Measurements from ENCODE around the gene JAML.

JAML gene, protein sequence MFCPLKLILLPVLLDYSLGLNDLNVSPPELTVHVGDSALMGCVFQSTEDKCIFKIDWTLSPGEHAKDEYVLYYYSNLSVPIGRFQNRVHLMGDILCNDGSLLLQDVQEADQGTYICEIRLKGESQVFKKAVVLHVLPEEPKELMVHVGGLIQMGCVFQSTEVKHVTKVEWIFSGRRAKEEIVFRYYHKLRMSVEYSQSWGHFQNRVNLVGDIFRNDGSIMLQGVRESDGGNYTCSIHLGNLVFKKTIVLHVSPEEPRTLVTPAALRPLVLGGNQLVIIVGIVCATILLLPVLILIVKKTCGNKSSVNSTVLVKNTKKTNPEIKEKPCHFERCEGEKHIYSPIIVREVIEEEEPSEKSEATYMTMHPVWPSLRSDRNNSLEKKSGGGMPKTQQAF

GRCh38 chr11:118224511-118225188 is at the start of gene JAML:
Gene JAML, minus strand, starts transcription at chr11:118225011. Its CDS starts 10,145 bp downstream, at chr11:118214866.
- peak; percentile 65 for DNase-seq (ENCODE audit: low spot score)

DNA sequence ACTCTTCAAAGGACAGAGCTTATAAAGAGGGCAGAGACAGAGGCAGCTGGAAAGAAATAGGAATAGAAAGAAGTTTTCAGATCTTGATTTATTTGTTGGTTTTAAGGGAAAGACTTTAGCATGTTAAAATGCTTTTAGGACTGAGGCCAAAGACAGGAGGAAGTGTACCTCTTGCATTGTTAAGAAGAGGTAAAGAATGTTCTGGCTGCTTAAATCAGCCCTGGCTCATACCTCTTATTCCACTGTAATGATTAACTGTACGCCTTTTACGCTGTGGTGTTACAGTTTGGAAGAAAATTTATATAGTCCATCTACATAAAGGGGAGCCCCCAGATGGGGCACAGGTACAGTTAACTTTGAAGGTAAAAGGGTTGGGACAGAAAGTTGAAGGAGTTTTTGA is 49.4 kb upstream of the JAML start:
- DNase-seq (ENCODE audit: low spot score), result no peak

DNA sequence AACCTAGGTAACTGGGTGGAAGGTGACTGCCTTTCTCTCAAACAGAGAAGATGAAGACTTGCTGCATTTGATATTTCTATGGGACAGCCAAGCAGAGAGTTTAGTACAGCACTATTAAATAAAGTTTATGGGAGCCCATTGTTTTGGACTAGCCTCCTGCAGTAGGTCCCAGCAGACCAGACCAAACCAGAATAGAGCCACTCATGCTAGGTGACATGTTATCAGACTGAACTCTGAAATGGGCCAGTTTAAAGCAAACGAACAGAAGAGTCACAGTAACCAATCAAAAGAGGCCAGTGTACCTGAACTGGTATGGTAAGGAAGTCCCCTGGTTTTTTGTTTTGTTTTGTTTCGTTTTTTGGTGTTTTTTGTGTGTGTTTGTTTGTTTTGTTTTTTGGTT is 47.2 kb upstream of the JAML start:
- DNase-seq (ENCODE audit: low spot score), result no peak

- DNase-seq (ENCODE audit: low spot score), result no peak
Measured at GRCh38 chr11:118267486-118267885, 42.7 kb upstream of the JAML start.

- no peak for DNase-seq (ENCODE audit: low spot score)
Measured at GRCh38 chr11:118265954-118266353, 41.1 kb upstream of the JAML start.

DNA sequence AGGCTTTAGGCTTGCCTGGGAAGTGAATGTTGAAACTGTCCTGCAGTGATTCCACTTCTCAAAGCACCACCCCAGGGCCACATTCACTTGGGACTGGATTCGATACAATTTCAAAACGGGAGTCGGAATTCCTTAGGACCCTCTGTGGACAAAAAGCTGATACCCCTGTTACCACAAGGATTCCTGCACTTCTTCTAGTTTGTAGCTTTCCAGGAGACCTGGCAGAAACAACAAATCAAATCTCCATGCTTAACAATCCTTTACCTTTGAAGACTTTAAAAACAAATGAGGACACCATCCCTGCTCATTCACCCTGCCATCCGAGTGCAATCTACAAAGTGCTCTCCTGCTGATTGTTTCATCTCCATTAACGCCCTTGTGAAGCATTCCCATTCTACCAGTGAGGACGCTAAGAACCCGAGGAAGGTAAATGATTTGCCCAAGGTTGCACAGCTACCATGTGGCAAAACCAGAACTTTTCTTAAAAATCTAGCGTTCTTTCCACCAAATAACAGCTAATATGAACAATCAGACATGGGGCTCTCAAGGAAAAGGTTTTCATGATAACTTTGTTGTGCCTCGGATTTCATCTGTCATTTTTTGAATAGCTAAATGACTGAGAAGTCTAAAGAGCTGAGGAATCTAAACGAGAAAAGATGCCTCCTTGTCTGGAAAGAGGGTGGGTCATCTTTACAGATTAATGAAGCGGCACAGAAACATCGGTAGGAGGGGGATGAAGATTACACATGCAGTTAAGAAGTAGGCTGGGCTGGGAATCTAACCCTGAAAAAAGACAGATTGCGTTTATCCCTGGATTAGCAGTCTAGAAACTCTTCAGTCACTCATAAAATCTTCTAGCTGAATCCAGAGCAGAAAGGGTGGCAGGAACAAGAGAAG is 40.0 kb upstream of the JAML start:
- no peak for DNase-seq (ENCODE audit: low spot score)

DNA sequence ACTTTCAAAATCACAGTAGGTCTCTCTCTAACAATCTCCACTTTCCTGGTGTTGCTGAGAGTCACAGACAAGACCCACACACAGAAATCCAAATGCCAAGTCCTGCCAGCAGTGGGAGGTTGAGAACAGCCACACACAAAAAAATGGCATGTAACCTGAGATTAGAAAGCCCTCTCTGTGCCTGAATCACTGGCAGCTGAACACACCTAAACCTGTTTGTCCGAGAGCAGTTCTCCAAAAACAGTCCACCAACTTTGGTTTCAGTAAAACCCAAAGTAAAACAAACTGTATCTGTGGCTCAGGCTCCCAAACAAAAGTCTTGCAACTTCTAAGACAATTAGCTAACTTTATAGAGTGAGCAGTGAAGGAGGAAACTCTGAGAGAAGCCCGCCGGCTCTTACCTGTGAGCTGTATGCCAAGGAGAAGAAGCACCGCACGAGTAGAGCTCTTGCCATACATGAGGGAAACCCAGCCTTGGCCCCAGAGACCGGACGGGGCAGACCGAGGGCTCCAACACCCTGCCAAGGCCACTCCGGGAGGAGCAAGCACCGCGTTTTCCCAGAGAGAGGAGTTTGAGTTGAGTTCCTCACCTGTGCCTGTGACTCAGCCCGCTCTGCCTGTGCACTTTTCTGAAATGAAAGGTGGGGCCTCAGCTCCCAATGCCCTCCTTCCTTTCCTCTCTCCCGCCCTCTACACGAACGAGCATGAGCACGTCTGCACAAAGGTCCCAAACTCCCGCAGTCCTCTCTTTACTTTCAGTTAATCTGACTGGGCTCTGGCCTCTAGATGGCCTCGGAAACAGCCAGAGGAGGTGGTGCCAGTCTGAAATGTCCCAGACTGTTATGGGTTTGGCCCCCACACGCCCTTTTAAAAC is 39.1 kb upstream of the JAML start, which contains the start of gene MPZL2:
Gene MPZL2 (minus strand): TSS at position 603 of the 874 bp plus-strand sequence. CDS start 144 bp downstream, at position 459.
- DNase-seq (ENCODE audit: low spot score), result no peak

DNA sequence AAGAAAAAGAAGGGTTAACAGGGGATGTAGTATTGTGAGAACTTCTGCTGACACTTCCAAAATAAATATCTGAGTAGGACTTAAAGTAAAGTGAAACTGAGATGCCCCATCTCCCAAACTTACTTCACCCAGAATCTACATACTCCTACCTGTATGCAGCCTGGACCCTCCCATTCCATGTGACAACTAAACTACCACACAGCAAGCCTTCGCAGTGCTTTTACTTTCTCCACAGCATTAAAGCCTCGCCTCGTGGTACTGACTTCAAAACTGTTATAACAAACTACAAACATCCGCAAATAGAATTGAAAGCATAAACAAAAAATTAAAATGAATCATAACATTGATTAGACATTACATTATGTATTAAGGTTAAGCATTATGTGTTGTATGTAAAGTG is 38.3 kb upstream of the JAML start:
- no peak for DNase-seq (ENCODE audit: low spot score)

GRCh38 chr11:118260353-118260752 is 35.5 kb upstream of the JAML start:
- peak; percentile 33 for DNase-seq (ENCODE audit: low spot score)

- DNase-seq (ENCODE audit: low spot score), result no peak
Measured at GRCh38 chr11:118259138-118259537, 34.3 kb upstream of the JAML start.

DNA sequence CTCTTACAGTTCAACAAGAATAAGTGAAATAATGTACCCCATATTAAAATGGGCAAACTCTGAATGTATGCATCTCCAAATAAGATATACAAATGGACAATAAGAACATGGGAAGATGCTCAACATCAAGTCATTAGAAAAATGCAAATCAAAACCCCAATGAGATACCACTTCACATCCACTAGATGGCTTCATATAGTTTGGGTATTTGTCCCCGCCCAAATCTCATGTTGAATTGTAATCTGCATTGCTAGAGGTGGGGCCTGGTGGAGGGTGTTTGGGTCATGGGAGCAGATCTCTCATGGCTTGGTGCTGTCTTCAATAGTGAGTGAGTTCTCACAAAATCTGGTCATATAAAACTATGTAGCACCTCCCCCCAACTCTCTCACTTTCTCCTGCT is 33.6 kb upstream of the JAML start:
- no peak for DNase-seq (ENCODE audit: low spot score)

GRCh38 chr11:118252688-118253087 is 27.9 kb upstream of the JAML start:
- no peak for DNase-seq (ENCODE audit: low spot score)

- DNase-seq (ENCODE audit: low spot score), result peak; percentile 89
Measured at GRCh38 chr11:118251858-118252652, 27.2 kb upstream of the JAML start, which contains the start of gene MPZL3. Gene MPZL3, minus strand, starts transcription at chr11:118252365. Its CDS starts 71 bp downstream, at chr11:118252294.

- peak; percentile 43 for DNase-seq (ENCODE audit: low spot score)
Measured at GRCh38 chr11:118247041-118247440, 22.2 kb upstream of the JAML start.

DNA sequence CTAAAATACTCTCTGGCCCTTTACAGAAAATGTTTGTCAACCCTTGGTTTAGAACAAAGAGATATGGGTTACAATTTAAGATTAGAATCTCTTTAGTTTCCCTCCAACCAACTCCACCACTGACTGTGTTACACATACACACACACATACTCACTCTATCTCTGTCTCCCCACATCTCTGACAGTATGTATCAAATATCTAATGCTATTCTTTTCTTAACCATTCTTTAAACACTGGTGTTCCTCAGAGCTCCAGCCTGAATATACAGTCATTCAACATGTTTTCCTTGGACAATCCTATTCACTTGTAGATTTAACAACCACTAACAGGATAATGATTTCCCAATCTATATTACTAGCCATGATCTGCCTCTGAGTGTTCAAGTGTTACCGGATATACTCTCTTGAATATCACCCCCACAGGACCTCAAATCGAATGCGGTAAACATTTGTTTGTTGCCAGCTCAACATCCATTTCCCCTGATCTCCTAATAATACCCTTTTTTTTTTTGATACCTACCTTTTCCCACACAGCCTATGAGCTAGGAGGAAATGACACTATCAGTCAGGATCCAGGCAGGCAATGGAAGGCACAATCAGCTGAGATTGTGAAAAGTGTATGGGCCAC is 21.2 kb upstream of the JAML start:
- DNase-seq (ENCODE audit: low spot score), result no peak

DNA sequence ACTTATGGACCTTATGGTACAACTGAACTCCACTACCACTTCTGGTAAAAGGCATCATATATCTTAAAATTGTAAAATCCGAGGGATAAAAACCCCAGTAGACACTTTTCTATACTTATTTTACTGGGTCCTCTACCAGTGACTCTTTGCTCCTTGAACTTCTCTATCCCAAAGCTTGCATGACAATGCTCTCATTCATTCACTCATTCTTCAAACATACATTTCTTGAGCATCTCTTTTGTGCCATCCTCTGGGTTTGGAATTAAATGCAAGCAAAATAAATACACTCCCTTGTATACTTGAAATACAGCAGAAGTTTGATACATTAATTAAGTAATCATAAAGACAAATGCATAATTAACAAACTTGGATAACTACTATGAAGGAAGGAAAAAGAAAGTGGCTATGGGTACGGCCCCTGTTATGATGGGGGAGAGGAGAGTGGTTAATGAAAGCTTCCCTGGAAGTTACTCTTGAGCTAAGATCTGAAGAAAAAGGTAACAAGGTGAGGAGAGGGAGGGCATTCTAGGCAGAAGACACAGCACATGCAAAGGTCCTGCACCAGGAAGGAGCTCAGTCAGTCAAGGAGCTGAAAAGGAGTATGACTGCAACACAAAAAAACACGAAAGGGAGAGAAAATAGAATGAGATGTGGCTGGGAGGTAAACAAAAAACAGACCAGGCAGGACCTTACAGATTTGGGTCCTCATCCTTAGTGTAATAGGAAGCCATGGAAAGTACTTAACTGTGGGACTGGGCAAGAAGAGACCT is 19.4 kb upstream of the JAML start:
- DNase-seq (ENCODE audit: low spot score), result no peak

DNA sequence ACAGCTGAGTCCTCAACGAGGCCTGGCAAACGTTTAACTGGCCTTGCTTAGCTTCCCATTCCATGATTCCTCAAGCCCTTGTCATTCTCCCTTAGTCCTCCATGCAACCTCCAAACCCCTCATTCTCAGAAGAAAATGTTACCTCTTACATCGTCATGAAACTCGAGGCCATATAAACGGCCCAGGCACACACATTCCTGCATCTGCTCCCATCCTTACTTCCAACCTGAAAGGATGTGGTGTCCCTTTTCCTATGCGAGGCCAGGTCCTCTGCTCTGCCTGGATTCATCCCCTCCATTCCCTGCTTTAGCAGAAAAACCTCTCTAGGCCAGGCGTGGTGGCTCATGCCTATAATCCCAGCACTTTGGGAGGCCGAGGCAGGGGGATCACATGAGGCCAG is 18.4 kb upstream of the JAML start:
- DNase-seq (ENCODE audit: low spot score), result no peak

DNA sequence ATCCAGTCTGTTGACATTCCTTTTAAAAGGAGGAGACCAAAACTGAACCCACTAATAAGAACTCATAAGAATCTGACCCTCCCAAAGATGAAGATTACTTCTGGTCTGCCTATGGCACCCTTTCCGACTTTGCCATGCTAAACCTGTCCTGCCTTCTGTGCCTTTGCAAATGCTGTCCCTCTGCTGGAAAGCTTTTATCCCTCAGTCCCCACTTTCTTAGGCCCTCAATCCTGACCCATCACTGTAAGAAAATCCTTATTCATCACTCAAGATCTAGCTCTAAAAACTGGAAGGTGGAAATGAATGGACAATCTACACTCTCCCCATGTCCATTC is 16.9 kb upstream of the JAML start:
- no peak for DNase-seq (ENCODE audit: low spot score)
